A673 (cell line): ENCODE measurements around the gene GPATCH2. TPM values are rescaled to one million over a fixed set of nuclear protein-coding genes. Genes with fewer than 3 reads are reported as not detected.

Source experiments
- BruUV-seq: library from RNA; stranded (reverse); fragments of 400-500 nt; replicated peaks from 2 replicates; lab custom pipeline; 2021; lab: Mats Ljungman, UMichigan
- CTCF ChIA-PET: fragments of 300-600 bp; sonication (Branson Sonifier 250); formaldehyde crosslinking; loops from one replicate; lab custom pipeline; 2022; ENCODE audit warnings: antibody characterized with exemption; lab: Charles Lee
- POLR2A ChIA-PET: fragments of 300-600 bp; sonication (Branson Sonifier 250); formaldehyde crosslinking; loops from one replicate; lab custom pipeline; 2022; ENCODE audit warnings: antibody characterized with exemption; ENCODE audit not compliant: low non-redundant PET; lab: Charles Lee
- DNase-seq: peaks from one replicate; pipeline ENCODE4 v3.0.0-alpha.2; 2015; ENCODE audit warnings: low spot score
- H3K27ac ChIP-seq: fragments of 200-600 bp; sonication (generic); 2 replicates; pipeline ENCODE4 v1.5.1; 2016; ENCODE audit warnings: mixed run types, low read depth, mild to moderate bottlenecking, mixed read lengths, antibody characterized with exemption, low read length; ENCODE audit not compliant: poor library complexity, severe bottlenecking
- H3K27me3 ChIP-seq: fragments of 200-600 bp; sonication (generic); replicated peaks from 2 replicates; pipeline ENCODE4 v1.6.1; 2017; ENCODE audit warnings: mixed run types, low read depth, mild to moderate bottlenecking, mixed read lengths, antibody characterized with exemption, low read length; ENCODE audit not compliant: insufficient read depth, poor library complexity
- H3K36me3 ChIP-seq: fragments of 200-600 bp; sonication (generic); 2 replicates; pipeline ENCODE4 v1.6.1; 2016; ENCODE audit warnings: mixed run types, mild to moderate bottlenecking, mixed read lengths, antibody characterized with exemption, low read length; ENCODE audit not compliant: insufficient read depth, poor library complexity, severe bottlenecking
- H3K4me1 ChIP-seq: fragments of 200-600 bp; sonication (generic); 2 replicates; pipeline ENCODE4 v1.6.1; 2017; ENCODE audit warnings: mixed run types, mild to moderate bottlenecking, mixed read lengths, antibody characterized with exemption, low read length; ENCODE audit not compliant: insufficient read depth, poor library complexity, severe bottlenecking
- H3K4me3 ChIP-seq: fragments of 200-600 bp; sonication (generic); 2 replicates; pipeline ENCODE4 v1.5.1; 2016; ENCODE audit warnings: low read depth, mixed run types, mild to moderate bottlenecking, mixed read lengths, low read length; ENCODE audit not compliant: poor library complexity, severe bottlenecking
- H3K9me3 ChIP-seq: fragments of 200-600 bp; sonication (generic); 2 replicates; pipeline ENCODE4 v1.6.1; 2016; ENCODE audit warnings: mixed run types, low read depth, mild to moderate bottlenecking, mixed read lengths, antibody characterized with exemption, low read length; ENCODE audit not compliant: poor library complexity, severe bottlenecking
- CTCF ChIP-seq: fragments of 300-800, 200-600 bp; sonication (generic); conservative IDR thresholded peaks from 2 replicates; pipeline ENCODE4 v1.5.1; 2017; ENCODE audit warnings: low read depth, mild to moderate bottlenecking, antibody characterized with exemption, low read length, moderate library complexity, mixed read lengths
- EZH2 ChIP-seq: fragments of 200-600 bp; sonication (generic); IDR thresholded peaks from 2 replicates; pipeline ENCODE4 v1.6.1; 2017; ENCODE audit warnings: borderline replicate concordance, low read depth, mild to moderate bottlenecking, mixed read lengths, antibody characterized with exemption, low read length; ENCODE audit not compliant: poor library complexity, severe bottlenecking
- intact Hi-C: fragments of 100-400 bp; cut with micrococcal nuclease; formaldehyde crosslinking; loops from one replicate; pipeline ENCODE4 v1.10.0; 2022; ENCODE audit not compliant: unreplicated experiment
- total RNA-seq: library from RNA; stranded (reverse); gene quantifications from 2 replicates; pipeline ENCODE4 v1.2.3, GENCODE V29; 2021

Gene GPATCH2
- total RNA-seq, 1 experiment from 2014 or later, result 15.3 TPM

DNA sequence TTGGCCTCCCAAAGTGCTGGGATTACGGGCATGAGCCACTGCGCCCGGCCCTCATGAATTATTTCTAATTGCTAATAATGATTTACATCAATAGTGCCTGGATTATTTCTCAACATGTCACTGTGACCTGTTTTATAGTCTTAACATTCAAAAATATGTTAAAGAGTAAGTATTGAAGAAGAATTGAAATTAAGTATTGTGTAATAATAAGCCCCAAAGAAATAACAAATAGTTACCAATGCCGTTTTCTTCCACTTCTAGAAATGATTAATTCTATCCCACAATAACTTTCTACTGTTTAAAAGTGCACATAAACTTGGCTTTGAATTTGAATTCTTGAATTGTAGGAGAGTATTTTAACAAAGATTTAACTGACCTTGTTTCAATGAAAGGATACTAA, 19.8 kb upstream of the GPATCH2 start:
- no TSS peak for BruUV-seq
- POLR2A ChIA-PET, result no interaction called here
- Histone ChIP-seq H3K9me3 (no peaks in the 10 kb centered on the region), H3K27me3 (no peaks in the 10 kb centered on the region), H3K4me3 (no peak overlapping the region), H3K4me1 (no peaks in the 10 kb centered on the region), H3K36me3 (no peaks in the 10 kb centered on the region), H3K27ac (no peak overlapping the region)
- TF ChIP-seq CTCF (no peak), EZH2 (no peak)
- DNase-seq, result no peak
- intact Hi-C loops, result no loop called here
- CTCF ChIA-PET, result no interaction called here

- POLR2A ChIA-PET, result no interaction called here
- CTCF ChIA-PET, result no interaction called here
- no TSS peak for BruUV-seq
- no peak for DNase-seq
- no peak overlapping the region for H3K27ac ChIP-seq
- H3K27me3 ChIP-seq, result no peaks in the 10 kb centered on the region
- intact Hi-C loops, result no loop called here
- no peaks in the 10 kb centered on the region for H3K9me3 ChIP-seq
- no peaks in the 10 kb centered on the region for H3K4me1 ChIP-seq
- H3K36me3 ChIP-seq, result no peaks in the 10 kb centered on the region
- H3K4me3 ChIP-seq, result no peak overlapping the region
- TF ChIP-seq EZH2 (no peak), CTCF (no peak)
These were observed 16.9 kb upstream of the GPATCH2 start for GRCh38 chr1:217647791-217648190.

DNA sequence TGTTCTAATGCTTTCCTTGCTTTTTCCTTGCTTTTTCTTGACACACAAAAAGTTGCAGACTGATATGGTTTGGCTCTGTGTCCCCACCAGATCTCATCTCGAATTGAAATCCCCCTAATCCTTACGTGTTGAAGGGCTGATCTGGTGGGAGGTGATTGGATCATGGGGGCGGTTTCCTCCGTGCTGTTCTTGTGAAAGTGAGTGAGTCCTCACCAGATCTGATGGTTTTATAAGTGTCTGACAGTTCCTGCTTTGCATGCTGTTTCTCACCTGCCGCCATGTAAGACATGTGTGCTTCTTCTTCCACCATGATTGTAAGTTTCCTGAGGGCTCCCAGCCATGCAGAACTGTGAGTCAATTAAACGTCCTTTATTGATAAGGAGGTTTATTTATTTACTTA, 11.6 kb upstream of the GPATCH2 start:
- H3K9me3 ChIP-seq, result no peaks in the 10 kb centered on the region
- TF ChIP-seq EZH2 (no peak), CTCF (no peak)
- H3K27ac ChIP-seq, result no peak overlapping the region
- H3K27me3 ChIP-seq, result peaks cover 18% of the 10 kb centered on the region
- no peaks in the 10 kb centered on the region for H3K4me1 ChIP-seq
- BruUV-seq, result no TSS peak
- H3K36me3 ChIP-seq, result no peaks in the 10 kb centered on the region
- CTCF ChIA-PET, result no interaction called here
- POLR2A ChIA-PET, result no interaction called here
- no peak overlapping the region for H3K4me3 ChIP-seq
- intact Hi-C loops, result no loop called here
- DNase-seq, result no peak
